ENCODE results near the gene OSBPL8. TPM values are rescaled to one million over a fixed set of nuclear protein-coding genes. Genes with fewer than 3 reads are reported as not detected.

The OSBPL8 gene
- total and polyA plus RNA-seq, 2 experiments from 2014 or later: 20.1 to 82.5 TPM

- Histone ChIP-seq H3K4me2 (no peak overlapping the region), H2AFZ (no peak overlapping the region), H3K79me2 (peaks cover 85% of the 10 kb centered on the region), H3K4me3 (no peak overlapping the region), H3K9me2 (replicated peaks; ENCODE audit: insufficient read depth) (no peaks in the 10 kb centered on the region), H3K36me3 (replicated peaks; ENCODE audit: insufficient read depth, low read depth) (no peaks in the 10 kb centered on the region), H3K27ac (no peak overlapping the region), H3K27me3 (no peaks in the 10 kb centered on the region), H4K20me1 (ENCODE audit: insufficient read depth, poor library complexity, severe bottlenecking) (peaks cover 14% of the 10 kb centered on the region), H3K4me1 (ENCODE audit: insufficient read depth) (peaks cover 9% of the 10 kb centered on the region), H3K9me3 (ENCODE audit: low read depth) (no peaks in the 10 kb centered on the region)
- WGBS (ENCODE audit: low lambda C conversion rate, missing lambda C conversion rate): 100% methylated on average over 2 of the region's 2 CpGs
- DNase-seq (ENCODE audit: low spot score): no peak
- TF ChIP-seq EZH2phosphoT487 (IDR thresholded peaks at IDR 0.05; ENCODE audit: low read depth, severe bottlenecking, unreplicated experiment): no peak
- no peak for TF ChIP-seq EZH2 (IDR thresholded peaks at IDR 0.05; ENCODE audit: borderline replicate concordance)
- no peak for TF ChIP-seq CTCF (IDR thresholded peaks at IDR 0.05; ENCODE audit: poor library complexity)
These were observed 5.0 kb downstream of the OSBPL8 start for GRCh38 chr12:76554405-76555230.

GRCh38 chr12:76552343-76552938 is 7.1 kb downstream of the OSBPL8 start:
- no peak for DNase-seq (ENCODE audit: low spot score)
- no peaks in the 10 kb centered on the region for H3K9me3 ChIP-seq (ENCODE audit: low read depth)
- H3K4me1 ChIP-seq (ENCODE audit: insufficient read depth): peaks cover 17% of the 10 kb centered on the region
- no peak overlapping the region for H3K27ac ChIP-seq
- WGBS (ENCODE audit: low lambda C conversion rate, missing lambda C conversion rate): 79% methylated on average over 3 of the region's 3 CpGs
- peaks cover 94% of the 10 kb centered on the region for H3K79me2 ChIP-seq
- TF ChIP-seq CTCF (IDR thresholded peaks at IDR 0.05; ENCODE audit: poor library complexity) (no peak), EZH2phosphoT487 (IDR thresholded peaks at IDR 0.05; ENCODE audit: low read depth, severe bottlenecking, unreplicated experiment) (no peak), EZH2 (IDR thresholded peaks at IDR 0.05; ENCODE audit: borderline replicate concordance) (no peak)
- no peak overlapping the region for H3K4me3 ChIP-seq
- H4K20me1 ChIP-seq (ENCODE audit: insufficient read depth, poor library complexity, severe bottlenecking): peaks cover 23% of the 10 kb centered on the region
- H3K36me3 ChIP-seq (replicated peaks; ENCODE audit: insufficient read depth, low read depth): no peaks in the 10 kb centered on the region
- H3K4me2 ChIP-seq: no peak overlapping the region
- no peak overlapping the region for H2AFZ ChIP-seq
- H3K9me2 ChIP-seq (replicated peaks; ENCODE audit: insufficient read depth): no peaks in the 10 kb centered on the region
- H3K27me3 ChIP-seq: no peaks in the 10 kb centered on the region

- no peak overlapping the region for H2AFZ ChIP-seq
These were observed 8.1 kb downstream of the OSBPL8 start for GRCh38 chr12:76551482-76551888.

GRCh38 chr12:76549131-76549530 is 10.4 kb downstream of the OSBPL8 start:
- peaks cover 24% of the 10 kb centered on the region for H4K20me1 ChIP-seq (ENCODE audit: insufficient read depth, poor library complexity, severe bottlenecking)
- no peak overlapping the region for H2AFZ ChIP-seq
- H3K4me2 ChIP-seq: no peak overlapping the region
- no peaks in the 10 kb centered on the region for H3K9me3 ChIP-seq (ENCODE audit: low read depth)
- H3K9me2 ChIP-seq (replicated peaks; ENCODE audit: insufficient read depth): no peaks in the 10 kb centered on the region
- DNase-seq (ENCODE audit: low spot score): no peak
- no peak overlapping the region for H3K27ac ChIP-seq
- peaks cover 20% of the 10 kb centered on the region for H3K4me1 ChIP-seq (ENCODE audit: insufficient read depth)
- H3K27me3 ChIP-seq: no peaks in the 10 kb centered on the region
- no peaks in the 10 kb centered on the region for H3K36me3 ChIP-seq (replicated peaks; ENCODE audit: insufficient read depth, low read depth)
- H3K4me3 ChIP-seq: no peak overlapping the region
- peaks cover 95% of the 10 kb centered on the region for H3K79me2 ChIP-seq
- WGBS (ENCODE audit: low lambda C conversion rate, missing lambda C conversion rate): 81% methylated on average over 4 of the region's 4 CpGs
- TF ChIP-seq EZH2 (IDR thresholded peaks at IDR 0.05; ENCODE audit: borderline replicate concordance): no peak
- no peak for TF ChIP-seq CTCF (IDR thresholded peaks at IDR 0.05; ENCODE audit: poor library complexity)
- no peak for TF ChIP-seq EZH2phosphoT487 (IDR thresholded peaks at IDR 0.05; ENCODE audit: low read depth, severe bottlenecking, unreplicated experiment)

More at GRCh38 chr12:76551482-76551888, 8.1 kb downstream of the OSBPL8 start:
- Histone ChIP-seq H4K20me1 (ENCODE audit: insufficient read depth, poor library complexity, severe bottlenecking) (peaks cover 24% of the 10 kb centered on the region), H3K27me3 (no peaks in the 10 kb centered on the region), H3K4me2 (no peak overlapping the region), H3K27ac (no peak overlapping the region), H3K9me2 (replicated peaks; ENCODE audit: insufficient read depth) (no peaks in the 10 kb centered on the region), H3K4me1 (ENCODE audit: insufficient read depth) (peaks cover 19% of the 10 kb centered on the region), H3K4me3 (no peak overlapping the region), H3K79me2 (peaks cover 94% of the 10 kb centered on the region), H3K36me3 (replicated peaks; ENCODE audit: insufficient read depth, low read depth) (no peaks in the 10 kb centered on the region), H3K9me3 (ENCODE audit: low read depth) (no peaks in the 10 kb centered on the region)
- DNase-seq (ENCODE audit: low spot score): no peak
- 84% methylated on average over 5 of the region's 5 CpGs for WGBS (ENCODE audit: low lambda C conversion rate, missing lambda C conversion rate)
- TF ChIP-seq EZH2phosphoT487 (IDR thresholded peaks at IDR 0.05; ENCODE audit: low read depth, severe bottlenecking, unreplicated experiment): no peak
